Spleen (tissue), 7 donors: Measurements from ENCODE around the gene GALNT17.

ENCODE experiments used
- CTCF ChIP-seq, 11 experiments: fragments of 200-600 bp in 7 of 11; fragments of 450-650 bp in 4 of 11; sonication (generic) in 4 of 11; IDR thresholded peaks in 8 of 11; conservative IDR thresholded peaks in 3 of 11; 1 replicate in 7 of 11; 2 replicates in 4 of 11; pipeline versions ENCODE4 v1.4.0 to v1.8.0; 2016 to 2021; ENCODE audit warnings: antibody characterized with exemption in 11 of 11, inconsistent platforms in 4 of 11, mild to moderate bottlenecking in 1 of 11
- POLR2AphosphoS5 ChIP-seq, 3 donors: sonication (generic); formaldehyde crosslinking; IDR thresholded peaks; one replicate each; pipeline ENCODE4 v1.5.1; 2017; ENCODE audit warnings: antibody characterized with exemption in 3 of 3
- donor health status: DM: no; HTN: no; CAD: no; lungs with moderate emphysema.
- donor health status: DM: no; HTN: no; CAD: no.
- donor health status: DM: no; HTN: no; CAD: no.

GRCh38 chr7:71313553-71313952 lies 181.6 kb downstream of the GALNT17 start:
- TF ChIP-seq CTCF (IDR thresholded peaks at IDR 0.05 in 8 of 11, conservative IDR thresholded peaks at IDR 0.05 in 3 of 11) (no peak), POLR2AphosphoS5 (IDR thresholded peaks at IDR 0.05) (no peak)
